Adrenal gland (tissue), 5 donors: ENCODE data around the gene TXLNA.

Source experiments
- CTCF ChIP-seq, 6 experiments: fragments of 450-650 bp in 4 of 6; fragments of 200-600 bp in 2 of 6; sonication (generic) in 1 of 6; IDR thresholded peaks; 1 replicate in 5 of 6; 2 replicates in 1 of 6; pipeline versions ENCODE4 v1.5.1 to v1.8.0; 2016 to 2021; ENCODE audit warnings: antibody characterized with exemption in 6 of 6, mild to moderate bottlenecking in 2 of 6, moderate library complexity in 1 of 6
- POLR2A ChIP-seq, 2 donors: fragments of 450-650 bp; IDR thresholded peaks; one replicate each; pipeline ENCODE4 v1.6.1; 2017; ENCODE audit warnings: antibody characterized with exemption in 2 of 2, mild to moderate bottlenecking in 2 of 2, moderate library complexity in 1 of 2
- donor health status: DM: no; HTN: no; CAD: no.

- TF ChIP-seq CTCF (IDR thresholded peaks at IDR 0.05) (no peak), POLR2A (IDR thresholded peaks at IDR 0.05) (no peak)
Measured at GRCh38 chr1:32239790-32240139, 60.3 kb downstream of the TXLNA start.
